ENCODE results near the gene TSPAN31.

DNA sequence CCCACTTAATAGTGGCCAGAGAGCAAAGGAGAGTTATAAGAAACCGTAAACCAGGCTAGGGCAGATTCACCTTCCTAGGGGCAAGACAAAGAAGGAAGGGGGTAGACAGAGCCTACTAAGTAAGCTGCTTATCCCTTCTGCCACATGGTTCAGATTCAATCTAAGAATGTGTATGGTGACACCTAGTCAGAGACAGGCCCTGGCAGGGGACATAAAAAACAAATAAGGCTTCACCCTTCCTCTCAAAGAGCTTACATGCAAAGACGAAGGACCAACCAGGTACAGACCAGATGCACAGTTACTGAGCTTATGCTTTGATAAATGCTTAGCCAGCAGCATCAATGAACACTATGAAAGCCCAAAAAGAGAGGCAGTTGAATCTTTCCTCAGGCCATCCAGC, 17.6 kb downstream of the TSPAN31 start:
- TF ChIP-seq CTCF (IDR thresholded peaks at IDR 0.05) (no peak), POLR2A (IDR thresholded peaks at IDR 0.05) (no peak), POLR2AphosphoS5 (IDR thresholded peaks at IDR 0.05) (no peak)

Data from suprapubic skin (tissue), 4 donors.